ENCODE measurements around the gene OR9K2. TPM values are rescaled to one million over a fixed set of nuclear protein-coding genes. Genes with fewer than 3 reads are reported as not detected.

Gene OR9K2
- polyA plus RNA-seq, 3 donors: not detected

DNA sequence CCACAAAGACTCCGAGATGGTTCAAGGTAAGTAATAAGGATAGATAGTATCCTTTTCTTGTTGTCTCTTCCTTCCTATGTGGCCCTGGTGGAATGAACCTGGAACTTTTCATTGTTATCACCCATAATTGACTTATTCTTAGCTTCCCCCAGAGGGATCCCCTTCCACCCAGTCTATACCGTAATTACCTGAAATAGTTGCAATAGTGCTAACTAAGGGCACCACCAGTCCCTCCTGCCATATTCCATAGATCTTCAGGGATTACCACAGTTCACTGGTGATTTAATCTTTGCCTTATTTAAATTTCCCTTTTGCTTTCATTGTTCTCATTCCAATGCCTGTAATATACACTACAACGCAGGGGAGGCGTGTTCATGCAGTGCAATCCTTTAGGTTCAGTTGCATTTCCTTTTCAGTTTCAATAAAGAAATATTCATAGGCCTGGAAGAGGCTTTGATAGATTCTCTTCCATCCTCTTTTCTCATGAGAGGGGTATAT is 13.8 kb upstream of the OR9K2 start:
- no peaks in the 10 kb centered on the region for H3K4me1 ChIP-seq (ENCODE audit: control insufficient read depth in 1 of 2, insufficient read depth in 2 of 2, low read length in 2 of 2)
- H2AFZ ChIP-seq (ENCODE audit: insufficient read depth, low read depth, low read length, poor library complexity, severe bottlenecking): no peak overlapping the region
- H3K9me3 ChIP-seq (replicated peaks in 1 of 2; ENCODE audit: control insufficient read depth in 1 of 2, insufficient read depth in 1 of 2, low read length in 2 of 2): no peaks in the 10 kb centered on the region
- H3K27me3 ChIP-seq (ENCODE audit: control insufficient read depth in 2 of 2, insufficient read depth in 2 of 2, low read length in 2 of 2): no peaks in the 10 kb centered on the region
- no peaks in the 10 kb centered on the region for H3K4me1 Mint-ChIP-seq
- no peak overlapping the region for H3K9ac ChIP-seq (ENCODE audit: insufficient read depth, low read length, poor library complexity, severe bottlenecking)
- H3K79me2 ChIP-seq (ENCODE audit: insufficient read depth, low read length): no peaks in the 10 kb centered on the region
- intact Hi-C loops (cut with micrococcal nuclease): no loop called here
- H3K36me3 ChIP-seq (replicated peaks in 1 of 2; ENCODE audit: control insufficient read depth in 1 of 2, insufficient read depth in 2 of 2, low read length in 2 of 2): no peaks in the 10 kb centered on the region
- no peaks in the 10 kb centered on the region for H4K20me1 ChIP-seq (ENCODE audit: insufficient read depth, low read length)
- peaks cover 0 to 4% (median 0%) of the 10 kb centered on the region in 7 donors for H3K9me3 Mint-ChIP-seq
- H3K36me3 Mint-ChIP-seq: no peaks in the 10 kb centered on the region
- H3K4me3 ChIP-seq (replicated peaks in 1 of 3; ENCODE audit: low read depth in 2 of 3, low read length in 3 of 3): no peak overlapping the region
- peaks cover 1 to 2% (median 2%) of the 10 kb centered on the region in 3 donors for H3K27me3 Mint-ChIP-seq (ENCODE audit: low read depth in 3 of 3)
- no peak overlapping the region for H3K4me3 Mint-ChIP-seq
- H3K4me2 ChIP-seq (replicated peaks; ENCODE audit: extremely low read depth, low read length, poor library complexity, severe bottlenecking): no peak overlapping the region
- TF ChIP-seq, protein P1, sequence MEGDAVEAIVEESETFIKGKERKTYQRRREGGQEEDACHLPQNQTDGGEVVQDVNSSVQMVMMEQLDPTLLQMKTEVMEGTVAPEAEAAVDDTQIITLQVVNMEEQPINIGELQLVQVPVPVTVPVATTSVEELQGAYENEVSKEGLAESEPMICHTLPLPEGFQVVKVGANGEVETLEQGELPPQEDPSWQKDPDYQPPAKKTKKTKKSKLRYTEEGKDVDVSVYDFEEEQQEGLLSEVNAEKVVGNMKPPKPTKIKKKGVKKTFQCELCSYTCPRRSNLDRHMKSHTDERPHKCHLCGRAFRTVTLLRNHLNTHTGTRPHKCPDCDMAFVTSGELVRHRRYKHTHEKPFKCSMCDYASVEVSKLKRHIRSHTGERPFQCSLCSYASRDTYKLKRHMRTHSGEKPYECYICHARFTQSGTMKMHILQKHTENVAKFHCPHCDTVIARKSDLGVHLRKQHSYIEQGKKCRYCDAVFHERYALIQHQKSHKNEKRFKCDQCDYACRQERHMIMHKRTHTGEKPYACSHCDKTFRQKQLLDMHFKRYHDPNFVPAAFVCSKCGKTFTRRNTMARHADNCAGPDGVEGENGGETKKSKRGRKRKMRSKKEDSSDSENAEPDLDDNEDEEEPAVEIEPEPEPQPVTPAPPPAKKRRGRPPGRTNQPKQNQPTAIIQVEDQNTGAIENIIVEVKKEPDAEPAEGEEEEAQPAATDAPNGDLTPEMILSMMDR (IDR thresholded peaks at IDR 0.05): no peak
- no peak overlapping the region for H3K27ac Mint-ChIP-seq
- no peak for DNase-seq
- H3K27ac ChIP-seq (ENCODE audit: low read depth in 1 of 2, low read length in 2 of 2): no peak overlapping the region
- WGBS (ENCODE audit: insufficient coverage): 100% methylated on average over 1 of the region's 4 CpGs

- Histone ChIP-seq H3K36me3 (replicated peaks in 1 of 2; ENCODE audit: control insufficient read depth in 1 of 2, insufficient read depth in 2 of 2, low read length in 2 of 2) (no peaks in the 10 kb centered on the region), H4K20me1 (ENCODE audit: insufficient read depth, low read length) (no peaks in the 10 kb centered on the region), H3K9ac (ENCODE audit: insufficient read depth, low read length, poor library complexity, severe bottlenecking) (no peak overlapping the region), H3K4me3 (replicated peaks in 1 of 3; ENCODE audit: low read depth in 2 of 3, low read length in 3 of 3) (no peak overlapping the region), H3K27ac (ENCODE audit: low read depth in 1 of 2, low read length in 2 of 2) (no peak overlapping the region), H3K27me3 (ENCODE audit: control insufficient read depth in 2 of 2, insufficient read depth in 2 of 2, low read length in 2 of 2) (no peaks in the 10 kb centered on the region), H3K9me3 (replicated peaks in 1 of 2; ENCODE audit: control insufficient read depth in 1 of 2, insufficient read depth in 1 of 2, low read length in 2 of 2) (no peaks in the 10 kb centered on the region), H3K4me1 (ENCODE audit: control insufficient read depth in 1 of 2, insufficient read depth in 2 of 2, low read length in 2 of 2) (no peaks in the 10 kb centered on the region), H2AFZ (ENCODE audit: insufficient read depth, low read depth, low read length, poor library complexity, severe bottlenecking) (no peak overlapping the region), H3K79me2 (ENCODE audit: insufficient read depth, low read length) (no peaks in the 10 kb centered on the region), H3K4me2 (replicated peaks; ENCODE audit: extremely low read depth, low read length, poor library complexity, severe bottlenecking) (no peak overlapping the region)
- peaks cover 0 to 2% (median 0%) of the 10 kb centered on the region in 3 donors for H3K27me3 Mint-ChIP-seq (ENCODE audit: low read depth in 3 of 3)
- no CpG with 5 or more reads among the region's 1 CpG for WGBS (ENCODE audit: insufficient coverage)
- TF ChIP-seq, protein P1 (IDR thresholded peaks at IDR 0.05): no peak
- peak overlapping the region in 1 of 7 donors; percentile 10 for H3K27ac Mint-ChIP-seq
- H3K4me3 Mint-ChIP-seq: no peak overlapping the region
- intact Hi-C loops (cut with micrococcal nuclease): no loop called here
- H3K36me3 Mint-ChIP-seq: no peaks in the 10 kb centered on the region
- no peaks in the 10 kb centered on the region for H3K4me1 Mint-ChIP-seq
- H3K9me3 Mint-ChIP-seq: peaks cover 0 to 5% (median 2%) of the 10 kb centered on the region in 7 donors
- DNase-seq: no peak
Observed at GRCh38 chr12:55116152-55116551, 10.1 kb upstream of the OR9K2 start.

Data from CD14-positive monocyte (primary cell).